Heart left ventricle (tissue), 16 donors: ENCODE data around the gene DCAF5. TPM values are rescaled to one million over a fixed set of nuclear protein-coding genes. Genes with fewer than 3 reads are reported as not detected.

Experiments
- ATAC-seq, 4 donors: fragments of 200-7000 bp; cut with Tn5 transposase; one replicate each; pipeline ENCODE4 v1.9.1; 2020 to 2022; ENCODE audit warnings: moderate library complexity in 4 of 4, mild to moderate bottlenecking in 3 of 4, moderate number of reproducible peaks in 1 of 4
- DNase-seq, 5 donors: peaks; one replicate each; pipeline ENCODE4 v3.0.0-alpha.2; 2020
- H3K27ac ChIP-seq, 12 donors: fragments of 200-600 bp; sonication (generic) in 4 of 12; one replicate each; pipeline versions ENCODE4 v1.5.0 to v1.8.0; 2016 to 2022; ENCODE audit warnings: mild to moderate bottlenecking in 2 of 12
- H3K27me3 ChIP-seq, 9 donors: fragments of 200-600 bp; sonication (generic) in 2 of 9; one replicate each; pipeline versions ENCODE4 v1.5.1 to v1.8.0; 2016 to 2022; ENCODE audit warnings: mild to moderate bottlenecking in 3 of 9
- H3K36me3 ChIP-seq, 9 donors: fragments of 200-600 bp; sonication (generic) in 2 of 9; one replicate each; pipeline versions ENCODE4 v1.5.0 to v1.8.0; 2018 to 2022; ENCODE audit warnings: mild to moderate bottlenecking in 2 of 9
- H3K4me1 ChIP-seq, 12 donors: fragments of 200-600 bp; sonication (generic) in 4 of 12; one replicate each; pipeline versions ENCODE4 v1.5.0 to v1.8.0; 2016 to 2022; ENCODE audit warnings: mild to moderate bottlenecking in 3 of 12
- H3K4me3 ChIP-seq, 12 donors: fragments of 200-600 bp; sonication (generic) in 4 of 12; one replicate each; pipeline versions ENCODE4 v1.5.0 to v1.8.0; 2017 to 2022; ENCODE audit warnings: mild to moderate bottlenecking in 9 of 12, moderate library complexity in 4 of 12
- H3K9me3 ChIP-seq, 12 donors: fragments of 200-600 bp; sonication (generic) in 4 of 12; one replicate each; pipeline versions ENCODE4 v1.5.0 to v1.8.0; 2016 to 2022; ENCODE audit warnings: mild to moderate bottlenecking in 1 of 12
- POLR2A ChIP-seq, 2 donors: fragments of 450-650 bp; IDR thresholded peaks; one replicate each; pipeline ENCODE4 v1.6.1; 2017; ENCODE audit warnings: antibody characterized with exemption in 2 of 2, mild to moderate bottlenecking in 2 of 2, moderate library complexity in 2 of 2
- whole genome bisulfite sequencing, 4 donors: extraction: QIAGEN DNeasy Blood & Tissue Kit in 2 of 4; methylation state at CpG; one replicate each; pipeline versions ENCODE4 v1.1.5 to v1.1.7; 2013 to 2018; 5-methylcytosine and 5-hydroxymethylcytosine counted together
- intact Hi-C, 10 donors: fragments of 100-400 bp; cut with DNase I; formaldehyde crosslinking; loops; one replicate each; pipeline versions ENCODE4 v1.11.1 to v1.14.2; 2022
- polyA plus RNA-seq, 2 donors: library from polyadenylated mRNA; stranded (reverse); fragments of 200-250 nt; gene quantifications; one replicate each; pipeline ENCODE4 v1.2.3, GENCODE V29; 2013
- total RNA-seq, 9 donors: library from RNA; depleted of rRNA in 2 of 9; stranded (reverse); fragments of >200 nt in 2 of 9; fragmentation: NEBNext Ultra II Directional in 3 of 9; extraction: Animal tissue kit (Norgen Biotek cat#: 25700) in 3 of 9; gene quantifications; one replicate each; pipeline versions ENCODE4 v1.1.0 to v1.2.4, GENCODE V29; 2016 to 2023
- TF ChIP-seq, protein P1 (sequence below), 12 donors: fragments of 200-600 bp; sonication (generic) in 4 of 12; IDR thresholded peaks; one replicate each; pipeline versions ENCODE4 v1.5.0 to v1.8.0; 2018 to 2022; ENCODE audit warnings: antibody characterized with exemption in 12 of 12, mild to moderate bottlenecking in 5 of 12
- donor health status: ischemic (EF 13 %, LVEDD 7.1; RV severe dilation, severe dysfunction).
- donor health status: healthy with polysubstance abuse.
- donor health status: DM: no; HTN: yes; CAD: no.
- donor health status: DM: no; HTN: no; CAD: no.
- donor health status: ischemic (EF 25% LVEDD 6.9; RV normal size, moderate dysfunction).
- donor health status: ischemic (EF 25% LVEDD 5.7; RV mildly dilated, moderate dysfunction).
- donor health status: healthy.
- donor health status: DM: yes; HTN: yes; CAD: no.
- donor health status: ischemic (EF 35%, LVEDD 5.7; RV mildly dilated, moderate dysfunction).
- donor health status: nonischemic (EF 11% LVEDD 7.7; RV severe dilation, severe dysfunction).
- donor health status: DM: yes; HTN: yes; CAD: no.
- donor health status: PGD.
- donor health status: ischemic (EF 29% LVEDD 5.4; RV normal size, mild dysfunction).
- donor health status: nonischemic (EF 23%, LVEDD 6.1; RV moderate dilation, normal function).

The DCAF5 gene
- total and polyA plus RNA-seq, 11 donors = 16.8 to 71.7 (median 58.8) TPM

DNA sequence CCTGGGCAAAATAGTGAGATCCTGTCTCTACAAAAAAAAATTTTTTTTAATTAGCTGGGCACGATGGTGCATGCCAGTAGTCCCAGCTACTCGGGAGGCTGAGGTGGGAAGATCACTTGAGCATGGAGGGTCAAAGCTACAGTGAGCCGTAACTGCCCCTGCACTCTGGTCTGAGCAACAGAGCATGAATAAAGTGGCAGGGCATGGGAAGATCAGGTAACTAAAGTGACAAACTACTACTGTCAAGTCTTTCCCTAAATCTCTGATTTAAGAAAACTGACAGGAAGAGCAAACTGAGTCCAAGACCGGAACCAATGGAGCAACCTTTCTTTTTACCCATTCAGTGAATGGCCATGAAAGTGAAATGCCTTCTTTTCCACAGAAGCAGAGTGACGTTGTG, 10.8 kb downstream of the DCAF5 start:
- no peak for ATAC-seq
- no peaks in the 10 kb centered on the region for H3K9me3 ChIP-seq
- intact Hi-C loops = no loop called here
- peaks cover 0 to 56% (median 21%) of the 10 kb centered on the region in 12 donors for H3K4me1 ChIP-seq
- DNase-seq = no peak
- no peak overlapping the region for H3K4me3 ChIP-seq
- WGBS, 4 donors = 77 to 91% (median 84%) methylated on average over 5 of the region's 5 CpGs
- TF ChIP-seq, protein P1, sequence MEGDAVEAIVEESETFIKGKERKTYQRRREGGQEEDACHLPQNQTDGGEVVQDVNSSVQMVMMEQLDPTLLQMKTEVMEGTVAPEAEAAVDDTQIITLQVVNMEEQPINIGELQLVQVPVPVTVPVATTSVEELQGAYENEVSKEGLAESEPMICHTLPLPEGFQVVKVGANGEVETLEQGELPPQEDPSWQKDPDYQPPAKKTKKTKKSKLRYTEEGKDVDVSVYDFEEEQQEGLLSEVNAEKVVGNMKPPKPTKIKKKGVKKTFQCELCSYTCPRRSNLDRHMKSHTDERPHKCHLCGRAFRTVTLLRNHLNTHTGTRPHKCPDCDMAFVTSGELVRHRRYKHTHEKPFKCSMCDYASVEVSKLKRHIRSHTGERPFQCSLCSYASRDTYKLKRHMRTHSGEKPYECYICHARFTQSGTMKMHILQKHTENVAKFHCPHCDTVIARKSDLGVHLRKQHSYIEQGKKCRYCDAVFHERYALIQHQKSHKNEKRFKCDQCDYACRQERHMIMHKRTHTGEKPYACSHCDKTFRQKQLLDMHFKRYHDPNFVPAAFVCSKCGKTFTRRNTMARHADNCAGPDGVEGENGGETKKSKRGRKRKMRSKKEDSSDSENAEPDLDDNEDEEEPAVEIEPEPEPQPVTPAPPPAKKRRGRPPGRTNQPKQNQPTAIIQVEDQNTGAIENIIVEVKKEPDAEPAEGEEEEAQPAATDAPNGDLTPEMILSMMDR (IDR thresholded peaks at IDR 0.05) = no peak
- TF ChIP-seq POLR2A (IDR thresholded peaks at IDR 0.05) = no peak
- H3K36me3 ChIP-seq = peaks cover 0 to 40% (median 12%) of the 10 kb centered on the region in 9 donors
- H3K27me3 ChIP-seq = no peaks in the 10 kb centered on the region
- H3K27ac ChIP-seq = no peak overlapping the region

DNA sequence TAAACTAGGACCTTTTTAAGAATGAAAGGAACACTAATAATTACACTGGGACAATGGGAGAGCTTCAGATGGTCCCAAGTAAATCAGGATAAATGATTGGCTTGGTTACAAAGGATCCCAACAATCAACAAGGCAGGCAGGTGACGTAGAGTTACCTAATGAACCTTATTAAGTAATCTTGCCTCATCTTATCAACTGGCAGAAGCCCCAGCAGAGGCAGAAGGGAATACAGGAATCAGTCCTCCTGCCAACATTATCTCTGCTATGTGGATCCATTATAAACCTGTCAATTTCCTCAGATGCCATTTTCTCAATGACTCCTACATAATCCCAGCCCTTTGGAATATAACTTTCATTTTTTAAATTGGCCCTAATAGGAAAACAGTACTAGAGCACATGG, 11.4 kb downstream of the DCAF5 start:
- WGBS, 4 donors = 57 to 81% (median 66%) methylated on average over 1 of the region's 1 CpG
- H3K27me3 ChIP-seq = no peaks in the 10 kb centered on the region
- no peak for ATAC-seq
- H3K4me1 ChIP-seq = peaks cover 0 to 52% (median 21%) of the 10 kb centered on the region in 12 donors
- intact Hi-C loops = no loop called here
- no peak overlapping the region for H3K27ac ChIP-seq
- H3K9me3 ChIP-seq = no peaks in the 10 kb centered on the region
- TF ChIP-seq POLR2A (IDR thresholded peaks at IDR 0.05) = no peak
- TF ChIP-seq, protein P1 (IDR thresholded peaks at IDR 0.05) = no peak
- H3K4me3 ChIP-seq = no peak overlapping the region
- H3K36me3 ChIP-seq = peaks cover 0 to 35% (median 8%) of the 10 kb centered on the region in 9 donors
- no peak for DNase-seq

DNA sequence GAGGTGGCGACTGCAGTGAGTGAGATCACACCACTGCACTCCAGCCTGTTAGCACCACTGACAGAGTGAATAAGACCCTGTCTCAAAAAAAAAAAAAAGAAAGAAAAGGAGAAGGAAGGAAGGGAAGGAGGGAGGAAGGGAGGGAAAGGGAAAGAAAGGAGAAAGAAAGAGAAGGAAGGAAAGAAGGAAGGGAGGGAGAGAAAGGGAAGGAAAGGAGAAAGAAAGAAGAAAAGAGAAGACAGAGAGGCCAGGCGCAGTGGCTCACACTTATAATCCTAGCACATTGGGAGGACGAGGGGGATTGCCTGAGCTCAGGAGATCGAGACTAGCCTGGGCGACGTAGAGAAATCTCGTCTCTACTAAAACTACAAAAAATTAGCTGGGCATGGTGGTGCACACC, 13.2 kb downstream of the DCAF5 start:
- H3K4me3 ChIP-seq = no peak overlapping the region
- H3K27ac ChIP-seq = no peak overlapping the region
- H3K27me3 ChIP-seq = no peaks in the 10 kb centered on the region
- peaks cover 0 to 32% (median 7%) of the 10 kb centered on the region in 9 donors for H3K36me3 ChIP-seq
- H3K9me3 ChIP-seq = no peaks in the 10 kb centered on the region
- intact Hi-C loops = loop anchor here in 4 of 10 donors (10.0 kb wide), 3 partner anchors 225 to 325 kb away; partner anchors contain the start of genes ERH (in 1 of the 4) and SLC39A9 (in 1 of the 4)
- TF ChIP-seq, protein P1 (IDR thresholded peaks at IDR 0.05) = no peak
- TF ChIP-seq POLR2A (IDR thresholded peaks at IDR 0.05) = no peak
- 76 to 83% (median 79%) methylated on average over 7 of the region's 7 CpGs for WGBS, 4 donors
- DNase-seq (no peak), ATAC-seq (no peak)
- H3K4me1 ChIP-seq = peaks cover 0 to 46% (median 20%) of the 10 kb centered on the region in 12 donors

DNA sequence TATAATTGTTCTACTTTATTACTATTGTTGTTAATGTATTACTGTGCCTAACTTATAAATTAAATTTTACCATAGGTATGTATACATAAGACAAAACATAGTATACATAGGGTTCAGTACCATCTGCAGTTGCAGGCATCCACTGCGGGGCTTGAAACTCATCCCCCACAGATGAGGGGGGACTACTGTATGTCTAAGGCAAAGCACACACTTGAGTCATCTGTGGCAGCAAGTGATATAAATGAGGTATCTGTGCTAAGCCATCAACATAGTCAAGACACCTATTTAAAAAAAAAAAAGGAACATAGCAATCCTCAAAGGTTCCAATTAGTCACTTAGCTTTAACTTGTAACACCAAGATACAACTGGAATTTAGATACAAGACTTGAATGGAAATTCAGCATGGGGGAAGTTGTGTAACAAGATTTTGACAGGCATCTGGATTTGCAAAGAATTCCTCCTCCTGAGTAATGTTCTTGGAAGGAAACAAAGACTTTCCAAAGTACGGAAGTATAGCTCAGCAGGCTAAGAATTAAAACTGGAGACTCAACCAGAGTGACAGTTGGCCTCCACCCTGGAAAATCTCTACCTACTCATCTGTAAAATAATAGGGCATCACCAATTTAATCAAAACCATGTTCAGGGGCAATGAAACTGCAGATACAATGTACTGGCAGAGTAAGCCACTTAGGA, 14.9 kb downstream of the DCAF5 start:
- Histone ChIP-seq H3K9me3 (no peaks in the 10 kb centered on the region), H3K4me1 (peaks cover 0 to 52% (median 27%) of the 10 kb centered on the region in 12 donors)
- peak; percentile 60 to 77 (median 64) for ATAC-seq

More for the DNA sequence above, 14.9 kb downstream of the DCAF5 start:
- no peak for DNase-seq
- Histone ChIP-seq H3K27ac (peak overlapping the region in 9 of 12 donors; percentile 7 to 62 (median 23)), H3K4me3 (no peak overlapping the region), H3K36me3 (peaks cover 0 to 19% (median 0%) of the 10 kb centered on the region in 9 donors), H3K27me3 (no peaks in the 10 kb centered on the region)
- intact Hi-C loops = loop anchor here in 4 of 10 donors (10.0 kb wide), 3 partner anchors 227 to 327 kb away; partner anchors contain the start of genes ERH (in 1 of the 4) and SLC39A9 (in 1 of the 4)
- 35 to 49% (median 46%) methylated on average over 2 of the region's 2 CpGs for WGBS, 4 donors
- TF ChIP-seq, protein P1 (IDR thresholded peaks at IDR 0.05) = no peak
- TF ChIP-seq POLR2A (IDR thresholded peaks at IDR 0.05) = no peak
